Tibial nerve (tissue), 4 donors: ENCODE data around the gene TEX19.

Experiments
- EP300 ChIP-seq, 2 donors: sonication (generic); formaldehyde crosslinking; IDR thresholded peaks; one replicate each; pipeline ENCODE4 v1.6.1; 2017; ENCODE audit warnings: antibody characterized with exemption in 2 of 2, mild to moderate bottlenecking in 1 of 2
- POLR2A ChIP-seq, 2 donors: fragments of 450-650 bp; IDR thresholded peaks; one replicate each; pipeline ENCODE4 v1.6.1; 2017; ENCODE audit warnings: antibody characterized with exemption in 2 of 2, mild to moderate bottlenecking in 2 of 2, moderate library complexity in 2 of 2
- TF ChIP-seq, protein P1 (sequence below), 5 experiments: fragments of 200-600 bp in 3 of 5; fragments of 450-650 bp in 2 of 5; sonication (generic) in 3 of 5; IDR thresholded peaks; one replicate each; pipeline ENCODE4 v1.5.1; 2016 to 2019; ENCODE audit warnings: antibody characterized with exemption in 5 of 5, mild to moderate bottlenecking in 3 of 5, moderate library complexity in 2 of 5

DNA sequence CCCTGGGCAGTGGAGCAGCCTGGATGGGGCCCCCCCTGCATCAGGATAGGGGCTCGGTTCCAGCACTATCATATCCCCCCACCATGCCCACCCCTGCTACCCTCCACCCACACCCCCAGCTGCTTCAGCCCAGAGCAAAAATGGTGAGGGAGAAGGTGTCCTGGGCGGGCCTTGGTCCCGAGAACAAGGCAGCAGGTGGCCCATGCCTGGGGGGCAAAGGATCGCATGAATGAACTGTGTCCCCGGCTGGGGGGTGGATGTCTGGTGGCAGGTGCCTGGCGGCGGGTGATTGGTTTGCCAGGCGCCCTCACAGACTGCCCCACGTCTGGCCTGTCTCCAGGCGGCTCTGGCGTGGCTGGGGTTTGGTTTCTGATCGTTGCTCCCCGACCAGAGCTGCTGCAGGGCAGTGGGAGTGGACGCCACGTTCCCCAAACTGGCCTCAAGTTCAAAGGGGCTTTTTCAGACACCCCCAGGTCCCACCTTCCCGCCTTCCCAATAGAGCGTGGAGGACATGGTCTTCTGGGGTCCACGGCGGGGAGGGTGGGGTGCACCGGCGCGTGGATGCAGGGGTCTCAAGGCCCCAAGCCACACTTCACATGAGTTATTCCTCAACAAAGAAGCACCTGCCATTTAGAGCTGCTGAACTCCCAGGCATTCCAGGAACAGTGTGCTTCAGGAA lies 25.1 kb downstream of the TEX19 start:
- TF ChIP-seq, protein P1, sequence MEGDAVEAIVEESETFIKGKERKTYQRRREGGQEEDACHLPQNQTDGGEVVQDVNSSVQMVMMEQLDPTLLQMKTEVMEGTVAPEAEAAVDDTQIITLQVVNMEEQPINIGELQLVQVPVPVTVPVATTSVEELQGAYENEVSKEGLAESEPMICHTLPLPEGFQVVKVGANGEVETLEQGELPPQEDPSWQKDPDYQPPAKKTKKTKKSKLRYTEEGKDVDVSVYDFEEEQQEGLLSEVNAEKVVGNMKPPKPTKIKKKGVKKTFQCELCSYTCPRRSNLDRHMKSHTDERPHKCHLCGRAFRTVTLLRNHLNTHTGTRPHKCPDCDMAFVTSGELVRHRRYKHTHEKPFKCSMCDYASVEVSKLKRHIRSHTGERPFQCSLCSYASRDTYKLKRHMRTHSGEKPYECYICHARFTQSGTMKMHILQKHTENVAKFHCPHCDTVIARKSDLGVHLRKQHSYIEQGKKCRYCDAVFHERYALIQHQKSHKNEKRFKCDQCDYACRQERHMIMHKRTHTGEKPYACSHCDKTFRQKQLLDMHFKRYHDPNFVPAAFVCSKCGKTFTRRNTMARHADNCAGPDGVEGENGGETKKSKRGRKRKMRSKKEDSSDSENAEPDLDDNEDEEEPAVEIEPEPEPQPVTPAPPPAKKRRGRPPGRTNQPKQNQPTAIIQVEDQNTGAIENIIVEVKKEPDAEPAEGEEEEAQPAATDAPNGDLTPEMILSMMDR (IDR thresholded peaks at IDR 0.05) = no peak
- TF ChIP-seq POLR2A (IDR thresholded peaks at IDR 0.05) = no peak
- no peak for TF ChIP-seq EP300 (IDR thresholded peaks at IDR 0.05)
